Fibroblast of villous mesenchyme (primary cell): ENCODE measurements around the gene LIPT1. TPM values are rescaled to one million over a fixed set of nuclear protein-coding genes. Genes with fewer than 3 reads are reported as not detected.

Source experiments
- DNase-seq: peaks from one replicate; pipeline ENCODE4 v3.0.0-alpha.2; 2010; ENCODE audit warnings: low read depth
- H3K4me3 ChIP-seq: 2 replicates; pipeline ENCODE4 v1.5.1; 2011; ENCODE audit warnings: low read depth, mild to moderate bottlenecking, low read length
- CTCF ChIP-seq: IDR thresholded peaks from 2 replicates; pipeline ENCODE4 v1.5.1; 2012; ENCODE audit warnings: low read depth, mild to moderate bottlenecking, low read length; ENCODE audit not compliant: insufficient read depth
- total RNA-seq: library from RNA; depleted of rRNA; stranded (reverse); fragments of >200 nt; gene quantifications from 2 replicates; pipeline ENCODE4 v1.2.3, GENCODE V29; 2012

The LIPT1 gene
- total RNA-seq, 1 donor = 6.5 TPM

GRCh38 chr2:99153921-99154604 lies 704 bp upstream of the LIPT1 start:
- peak overlapping the region; percentile 82 for H3K4me3 ChIP-seq
- TF ChIP-seq CTCF = no peak
- no peak for DNase-seq

- TF ChIP-seq CTCF = no peak
- no peak for DNase-seq
- no peak overlapping the region for H3K4me3 ChIP-seq
Observed at GRCh38 chr2:99156891-99157290, 2.1 kb downstream of the LIPT1 start.

GRCh38 chr2:99158599-99158998 lies 3.8 kb downstream of the LIPT1 start:
- no peak overlapping the region for H3K4me3 ChIP-seq
- DNase-seq = no peak
- no peak for TF ChIP-seq CTCF

- no peak for TF ChIP-seq CTCF
- DNase-seq = no peak
- no peak overlapping the region for H3K4me3 ChIP-seq
Observed at GRCh38 chr2:99159594-99159993, 4.8 kb downstream of the LIPT1 start.

- no peak for DNase-seq
- no peak for TF ChIP-seq CTCF
- no peak overlapping the region for H3K4me3 ChIP-seq
Observed at GRCh38 chr2:99166218-99166617, 11.5 kb downstream of the LIPT1 start.

GRCh38 chr2:99169534-99169933 lies 14.8 kb downstream of the LIPT1 start:
- TF ChIP-seq CTCF = no peak
- H3K4me3 ChIP-seq = no peak overlapping the region
- DNase-seq = no peak

- TF ChIP-seq CTCF = no peak
- H3K4me3 ChIP-seq = no peak overlapping the region
- no peak for DNase-seq
Observed at GRCh38 chr2:99171377-99172140, 16.8 kb downstream of the LIPT1 start.
